Esophagus squamous epithelium (tissue), 5 donors: ENCODE results near the gene ABCB9. TPM values are rescaled to one million over a fixed set of nuclear protein-coding genes. Genes with fewer than 3 reads are reported as not detected.
"Not testable (repeated sequence)": the region's sequence is repeated elsewhere in the genome, so short reads cannot be mapped to it uniquely, and the experiment has no call there.

Source experiments
- DNase-seq: peaks from one replicate; lab custom pipeline; 2025; lab: John Stamatoyannopoulos, UW
- H3K27ac ChIP-seq, 4 donors: fragments of 200-600 bp; sonication (generic); one replicate each; pipeline ENCODE4 v1.5.1; 2016 to 2019; ENCODE audit warnings: mild to moderate bottlenecking in 1 of 4
- H3K27me3 ChIP-seq, 4 donors: fragments of 200-600 bp; sonication (generic); 1 replicate in 3 of 4; 2 replicates in 1 of 4; pipeline versions ENCODE4 v1.5.1 to v1.6.0; 2017 to 2021; ENCODE audit warnings: antibody characterized with exemption in 1 of 4
- H3K36me3 ChIP-seq, 3 donors: fragments of 200-600 bp; sonication (generic); one replicate each; pipeline ENCODE4 v1.5.1; 2016 to 2019
- H3K4me1 ChIP-seq, 3 donors: fragments of 200-600 bp; sonication (generic); one replicate each; pipeline ENCODE4 v1.5.1; 2017 to 2019
- H3K4me3 ChIP-seq, 4 donors: fragments of 200-600 bp; sonication (generic); 1 replicate in 3 of 4; 2 replicates in 1 of 4; pipeline ENCODE4 v1.5.1; 2016 to 2019; ENCODE audit warnings: mild to moderate bottlenecking in 2 of 4, moderate library complexity in 1 of 4
- H3K9me3 ChIP-seq, 3 donors: fragments of 200-600 bp; sonication (generic); one replicate each; pipeline ENCODE4 v1.5.1; 2016 to 2019
- POLR2A ChIP-seq, 4 donors: fragments of 450-650 bp; IDR thresholded peaks; one replicate each; pipeline ENCODE4 v1.6.1; 2017; ENCODE audit warnings: antibody characterized with exemption in 4 of 4, mild to moderate bottlenecking in 4 of 4, moderate library complexity in 3 of 4
- WGBS, 2 donors: methylation state at CpG; one replicate each; pipeline ENCODE4 v1.1.5; 2018; 5-methylcytosine and 5-hydroxymethylcytosine counted together
- intact Hi-C: fragments of 100-400 bp; cut with DNase I; formaldehyde crosslinking; loops from one replicate; pipeline ENCODE4 v1.15.0; 2022
- total RNA-seq, 4 donors: library from RNA; depleted of rRNA; stranded (reverse); fragments of >200 nt; gene quantifications; one replicate each; pipeline ENCODE4 v1.1.0, GENCODE V29; 2016
- TF ChIP-seq, protein P1 (sequence below), 6 experiments: fragments of 450-650 bp in 4 of 6; fragments of 200-600 bp in 2 of 6; sonication (generic) in 2 of 6; IDR thresholded peaks; one replicate each; pipeline ENCODE4 v1.5.1; 2016 to 2019; ENCODE audit warnings: antibody characterized with exemption in 6 of 6, mild to moderate bottlenecking in 4 of 6, moderate library complexity in 4 of 6
- donor health status: DM: yes; HTN: yes; CAD: no.

The ABCB9 gene
- total RNA-seq, 4 donors from 2014 or later: 2.9 to 5.5 (median 3.3) TPM

- no peaks in the 10 kb centered on the region for H3K9me3 ChIP-seq
- intact Hi-C loops: no loop called here
- peak overlapping the region; percentile 49 to 61 (median 56) for H3K27ac ChIP-seq
- 27 to 28% methylated on average over 8 of the region's 9 CpGs for WGBS, 2 donors
- H3K4me1 ChIP-seq: peaks cover 7 to 29% (median 13%) of the 10 kb centered on the region in 3 donors
- no peaks in the 10 kb centered on the region for H3K27me3 ChIP-seq
- H3K36me3 ChIP-seq: no peaks in the 10 kb centered on the region
- no peak for DNase-seq
- TF ChIP-seq, protein P1, sequence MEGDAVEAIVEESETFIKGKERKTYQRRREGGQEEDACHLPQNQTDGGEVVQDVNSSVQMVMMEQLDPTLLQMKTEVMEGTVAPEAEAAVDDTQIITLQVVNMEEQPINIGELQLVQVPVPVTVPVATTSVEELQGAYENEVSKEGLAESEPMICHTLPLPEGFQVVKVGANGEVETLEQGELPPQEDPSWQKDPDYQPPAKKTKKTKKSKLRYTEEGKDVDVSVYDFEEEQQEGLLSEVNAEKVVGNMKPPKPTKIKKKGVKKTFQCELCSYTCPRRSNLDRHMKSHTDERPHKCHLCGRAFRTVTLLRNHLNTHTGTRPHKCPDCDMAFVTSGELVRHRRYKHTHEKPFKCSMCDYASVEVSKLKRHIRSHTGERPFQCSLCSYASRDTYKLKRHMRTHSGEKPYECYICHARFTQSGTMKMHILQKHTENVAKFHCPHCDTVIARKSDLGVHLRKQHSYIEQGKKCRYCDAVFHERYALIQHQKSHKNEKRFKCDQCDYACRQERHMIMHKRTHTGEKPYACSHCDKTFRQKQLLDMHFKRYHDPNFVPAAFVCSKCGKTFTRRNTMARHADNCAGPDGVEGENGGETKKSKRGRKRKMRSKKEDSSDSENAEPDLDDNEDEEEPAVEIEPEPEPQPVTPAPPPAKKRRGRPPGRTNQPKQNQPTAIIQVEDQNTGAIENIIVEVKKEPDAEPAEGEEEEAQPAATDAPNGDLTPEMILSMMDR (IDR thresholded peaks at IDR 0.05): no peak
- no peak for TF ChIP-seq POLR2A (IDR thresholded peaks at IDR 0.05)
- H3K4me3 ChIP-seq: no peak overlapping the region
Observed at GRCh38 chr12:122917507-122918121, 48.6 kb downstream of the ABCB9 start.

DNA sequence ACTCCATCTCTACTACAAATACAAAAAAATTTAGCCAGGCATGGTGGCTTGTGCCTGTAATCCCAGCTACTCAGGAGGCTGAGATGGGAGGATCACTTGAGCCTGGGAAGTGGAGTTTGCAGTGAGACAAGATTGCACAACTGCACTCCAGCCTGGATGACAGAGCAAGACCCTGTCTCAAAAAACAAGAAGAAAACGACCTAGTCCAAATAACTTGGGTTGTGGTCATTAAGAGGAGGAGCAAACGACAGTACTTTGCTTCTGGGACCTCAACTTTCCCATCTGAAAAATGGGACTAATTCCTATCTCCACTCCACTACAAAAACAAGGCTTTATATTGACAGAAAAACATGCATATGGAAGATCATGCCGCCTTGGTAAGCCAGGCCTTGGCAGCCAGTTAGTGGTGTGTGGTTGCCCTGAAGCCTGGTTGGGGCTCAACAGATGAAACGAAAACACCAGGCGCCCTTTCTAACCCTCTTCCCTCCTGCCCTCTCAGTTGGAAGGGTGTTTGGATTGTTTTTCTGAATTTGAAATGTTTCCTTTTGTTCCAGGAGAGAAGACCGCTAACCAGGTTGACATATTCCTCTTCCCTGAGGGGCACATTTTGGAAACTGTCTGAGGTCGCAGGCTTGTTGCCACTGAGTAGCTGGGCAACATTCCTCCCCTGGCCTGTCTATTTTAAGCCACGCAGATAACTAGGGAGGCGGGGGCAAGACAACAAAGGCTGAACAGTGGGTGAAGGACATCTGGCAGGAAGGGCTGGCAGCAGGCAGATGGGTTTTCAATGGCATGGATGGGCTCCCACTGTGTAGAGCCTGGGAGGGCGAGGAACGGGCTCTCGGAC is 56.6 kb downstream of the ABCB9 start:
- no peak for DNase-seq
- intact Hi-C loops: no loop called here
- Histone ChIP-seq H3K27ac (no peak overlapping the region), H3K27me3 (no peaks in the 10 kb centered on the region), H3K4me3 (no peak overlapping the region), H3K9me3 (no peaks in the 10 kb centered on the region), H3K4me1 (no peaks in the 10 kb centered on the region), H3K36me3 (no peaks in the 10 kb centered on the region)
- 65 to 77% methylated on average over 9 to 11 of the region's 12 CpGs for WGBS, 2 donors
- TF ChIP-seq, protein P1 (IDR thresholded peaks at IDR 0.05): no peak
- TF ChIP-seq POLR2A (IDR thresholded peaks at IDR 0.05): no peak

DNA sequence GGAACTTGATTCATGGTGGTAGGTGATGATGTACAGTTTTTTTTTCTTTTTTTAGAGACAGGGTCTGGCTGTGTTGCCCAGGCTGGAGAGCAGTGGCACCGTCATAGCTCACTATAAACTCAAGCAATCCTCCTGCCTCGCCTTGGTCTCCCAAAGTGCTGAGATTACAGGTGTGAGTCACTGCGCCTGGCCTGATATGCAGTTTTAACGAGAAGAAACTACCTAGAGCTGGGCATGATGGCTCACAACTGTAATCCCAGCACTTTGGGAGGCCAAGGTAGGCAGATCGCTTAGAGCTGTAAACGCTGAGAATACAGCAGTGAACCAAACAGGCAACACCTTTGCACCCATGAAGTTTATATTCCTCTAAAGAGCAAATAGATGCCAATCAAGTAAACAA is 57.3 kb downstream of the ABCB9 start:
- Histone ChIP-seq H3K4me1 (no peaks in the 10 kb centered on the region), H3K9me3 (no peaks in the 10 kb centered on the region), H3K27ac (no peak overlapping the region), H3K36me3 (no peaks in the 10 kb centered on the region), H3K27me3 (no peaks in the 10 kb centered on the region), H3K4me3 (no peak overlapping the region)
- 75 to 87% methylated on average over 4 of the region's 6 CpGs for WGBS, 2 donors
- DNase-seq: no peak
- intact Hi-C loops: no loop called here
- no peak for TF ChIP-seq POLR2A (IDR thresholded peaks at IDR 0.05)
- TF ChIP-seq, protein P1 (IDR thresholded peaks at IDR 0.05): no peak

DNA sequence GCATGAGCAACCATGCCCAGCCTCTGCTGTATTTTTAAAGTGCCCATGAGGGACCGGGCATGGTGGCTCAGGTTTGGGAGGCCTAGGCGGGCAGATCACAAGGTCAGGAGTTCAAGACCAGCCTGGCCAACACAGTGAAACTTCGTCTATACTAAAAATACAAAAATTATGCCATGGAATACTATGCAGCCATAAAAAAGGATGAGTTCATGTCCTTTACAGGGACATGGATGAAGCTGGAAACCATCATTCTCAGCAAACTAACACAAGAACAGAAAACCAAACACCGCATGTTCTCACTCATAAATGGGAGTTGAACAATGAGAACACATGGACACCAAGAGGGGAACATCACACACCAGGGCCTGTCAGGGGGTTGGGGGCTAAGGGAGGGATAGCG is 61.0 kb downstream of the ABCB9 start:
- H3K4me3 ChIP-seq, H3K27ac ChIP-seq, H3K27me3 ChIP-seq, H3K9me3 ChIP-seq, H3K36me3 ChIP-seq, H3K4me1 ChIP-seq, DNase-seq, intact Hi-C loops: not testable (repeated sequence)
- whole genome bisulfite sequencing, 2 donors: 85 to 90% methylated on average over 2 to 3 of the region's 5 CpGs

- H3K27ac ChIP-seq: no peak overlapping the region
- H3K9me3 ChIP-seq: no peaks in the 10 kb centered on the region
- TF ChIP-seq POLR2A (IDR thresholded peaks at IDR 0.05): no peak
- TF ChIP-seq, protein P1 (IDR thresholded peaks at IDR 0.05): no peak
- intact Hi-C loops: no loop called here
- no peak for DNase-seq
- no peaks in the 10 kb centered on the region for H3K27me3 ChIP-seq
- H3K36me3 ChIP-seq: no peaks in the 10 kb centered on the region
- H3K4me1 ChIP-seq: peaks cover 0 to 19% (median 0%) of the 10 kb centered on the region in 3 donors
- no peak overlapping the region for H3K4me3 ChIP-seq
- 73 to 79% methylated on average over 6 to 7 of the region's 7 CpGs for WGBS, 2 donors
Observed at GRCh38 chr12:122903693-122904034, 62.6 kb downstream of the ABCB9 start.
